KMS-11 (cell line): ENCODE results near the gene HSD17B14.

Experiments used
- H2AFZ ChIP-seq: fragments of 200-600 bp; sonication (generic); 2 replicates; pipeline ENCODE4 v1.6.1; 2016; ENCODE audit warnings: antibody characterized with exemption, mixed run types, low read depth
- H3K27ac ChIP-seq: fragments of 200-600 bp; sonication (generic); 2 replicates; pipeline ENCODE4 v1.6.1; 2016; ENCODE audit warnings: mild to moderate bottlenecking, mixed run types
- H3K27me3 ChIP-seq: fragments of 200-600 bp; sonication (generic); 2 replicates; pipeline ENCODE4 v1.6.1; 2017; ENCODE audit warnings: mild to moderate bottlenecking, low read depth, mixed run types, moderate library complexity; ENCODE audit not compliant: insufficient read depth
- H3K36me3 ChIP-seq: fragments of 200-600 bp; sonication (generic); 2 replicates; pipeline ENCODE4 v1.6.1; 2017; ENCODE audit warnings: mild to moderate bottlenecking, mixed run types; ENCODE audit not compliant: insufficient read depth
- H3K4me1 ChIP-seq: fragments of 200-600 bp; sonication (generic); 2 replicates; pipeline ENCODE4 v1.6.1; 2016; ENCODE audit warnings: mild to moderate bottlenecking, low read depth, mixed run types; ENCODE audit not compliant: poor library complexity, severe bottlenecking
- H3K4me2 ChIP-seq: fragments of 200-600 bp; sonication (generic); 2 replicates; pipeline ENCODE4 v1.7.0; 2016; ENCODE audit warnings: mild to moderate bottlenecking, mixed run types
- H3K4me3 ChIP-seq: fragments of 200-600 bp; sonication (generic); IDR thresholded peaks from 2 replicates; pipeline ENCODE4 v1.6.1; 2017; ENCODE audit warnings: low read depth, low read length, mixed read lengths; ENCODE audit not compliant: insufficient read depth
- H3K79me2 ChIP-seq: fragments of 200-600 bp; sonication (generic); 2 replicates; pipeline ENCODE4 v1.6.1; 2016; ENCODE audit warnings: low read depth, mixed run types; ENCODE audit not compliant: insufficient read depth
- H3K9ac ChIP-seq: fragments of 200-600 bp; sonication (generic); 2 replicates; pipeline ENCODE4 v1.6.1; 2016; ENCODE audit warnings: mild to moderate bottlenecking, mixed run types
- H4K20me1 ChIP-seq: fragments of 200-600 bp; sonication (generic); 2 replicates; pipeline ENCODE4 v1.6.1; 2016; ENCODE audit warnings: mild to moderate bottlenecking, mixed run types; ENCODE audit not compliant: insufficient read depth
- TF ChIP-seq, protein P1 (sequence below): fragments of 200-600 bp; sonication (generic); conservative IDR thresholded peaks from 2 replicates; pipeline ENCODE4 v1.6.1; 2017; ENCODE audit warnings: low read depth, mild to moderate bottlenecking, antibody characterized with exemption, low read length, moderate library complexity, mixed read lengths

The HSD17B14 gene

GRCh38 chr19:48826606-48827020, 9.7 kb downstream of the HSD17B14 start:
- Histone ChIP-seq H3K79me2 (no peaks in the 10 kb centered on the region), H3K9ac (no peak overlapping the region), H2AFZ (no peak overlapping the region), H3K4me1 (no peaks in the 10 kb centered on the region), H3K4me3 (no peak overlapping the region), H3K36me3 (no peaks in the 10 kb centered on the region), H3K27me3 (no peaks in the 10 kb centered on the region), H4K20me1 (no peaks in the 10 kb centered on the region), H3K27ac (no peak overlapping the region), H3K4me2 (no peak overlapping the region)
- TF ChIP-seq, protein P1, sequence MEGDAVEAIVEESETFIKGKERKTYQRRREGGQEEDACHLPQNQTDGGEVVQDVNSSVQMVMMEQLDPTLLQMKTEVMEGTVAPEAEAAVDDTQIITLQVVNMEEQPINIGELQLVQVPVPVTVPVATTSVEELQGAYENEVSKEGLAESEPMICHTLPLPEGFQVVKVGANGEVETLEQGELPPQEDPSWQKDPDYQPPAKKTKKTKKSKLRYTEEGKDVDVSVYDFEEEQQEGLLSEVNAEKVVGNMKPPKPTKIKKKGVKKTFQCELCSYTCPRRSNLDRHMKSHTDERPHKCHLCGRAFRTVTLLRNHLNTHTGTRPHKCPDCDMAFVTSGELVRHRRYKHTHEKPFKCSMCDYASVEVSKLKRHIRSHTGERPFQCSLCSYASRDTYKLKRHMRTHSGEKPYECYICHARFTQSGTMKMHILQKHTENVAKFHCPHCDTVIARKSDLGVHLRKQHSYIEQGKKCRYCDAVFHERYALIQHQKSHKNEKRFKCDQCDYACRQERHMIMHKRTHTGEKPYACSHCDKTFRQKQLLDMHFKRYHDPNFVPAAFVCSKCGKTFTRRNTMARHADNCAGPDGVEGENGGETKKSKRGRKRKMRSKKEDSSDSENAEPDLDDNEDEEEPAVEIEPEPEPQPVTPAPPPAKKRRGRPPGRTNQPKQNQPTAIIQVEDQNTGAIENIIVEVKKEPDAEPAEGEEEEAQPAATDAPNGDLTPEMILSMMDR: peak; percentile 36; the same call in 1 of the 2 replicates

- Histone ChIP-seq H3K27me3 (no peaks in the 10 kb centered on the region), H3K9ac (no peak overlapping the region), H3K4me1 (peaks cover 16% of the 10 kb centered on the region), H3K4me3 (no peak overlapping the region), H4K20me1 (no peaks in the 10 kb centered on the region), H2AFZ (no peak overlapping the region), H3K4me2 (no peak overlapping the region), H3K79me2 (no peaks in the 10 kb centered on the region), H3K36me3 (no peaks in the 10 kb centered on the region), H3K27ac (no peak overlapping the region)
- TF ChIP-seq, protein P1: no peak
Measured at GRCh38 chr19:48822514-48822913, 13.8 kb downstream of the HSD17B14 start.

DNA sequence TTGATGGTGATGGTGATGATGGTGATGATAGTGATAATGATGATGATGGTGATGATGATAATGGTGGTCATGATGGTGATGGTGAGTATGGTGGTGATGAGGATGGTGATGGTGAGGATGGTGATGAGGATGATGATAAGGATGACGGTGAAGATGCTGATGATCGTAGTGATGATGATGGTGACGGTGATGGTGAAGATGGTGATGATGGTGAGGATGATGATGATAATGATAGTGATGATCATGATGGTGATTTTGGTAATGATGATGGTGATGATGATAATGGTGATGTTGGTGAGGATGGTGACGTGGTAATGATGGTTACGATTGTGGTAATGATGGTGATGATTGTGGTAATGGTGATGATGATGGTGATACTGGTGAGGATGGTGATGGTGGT, 14.7 kb downstream of the HSD17B14 start:
- Histone ChIP-seq H2AFZ (no peak overlapping the region), H3K4me1 (peaks cover 25% of the 10 kb centered on the region), H3K27me3 (no peaks in the 10 kb centered on the region), H3K4me2 (no peak overlapping the region), H3K27ac (no peak overlapping the region), H3K79me2 (no peaks in the 10 kb centered on the region), H3K9ac (no peak overlapping the region), H4K20me1 (no peaks in the 10 kb centered on the region), H3K4me3 (no peak overlapping the region), H3K36me3 (no peaks in the 10 kb centered on the region)
- TF ChIP-seq, protein P1: no peak

DNA sequence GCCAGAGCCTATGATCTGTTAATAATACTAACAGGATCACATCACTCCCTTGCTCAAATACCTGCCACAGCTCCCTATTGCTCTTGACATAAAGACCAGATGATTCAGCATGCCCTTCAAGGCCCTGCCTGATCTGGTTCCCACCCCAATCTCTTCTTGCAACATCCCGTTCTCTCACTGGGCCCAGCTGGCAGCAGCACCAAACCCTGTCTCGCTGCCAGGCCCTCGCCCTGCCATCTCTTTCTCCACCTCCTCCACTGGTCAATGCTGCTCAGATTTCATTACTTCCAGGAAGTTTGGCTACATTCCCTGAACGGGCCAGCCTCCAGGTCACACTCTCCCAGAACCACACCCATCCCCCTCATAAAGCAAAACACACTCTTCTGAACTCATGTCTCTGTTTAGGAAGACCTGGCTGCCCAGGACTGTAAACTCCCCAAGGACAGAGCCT, 16.9 kb downstream of the HSD17B14 start:
- no peak overlapping the region for H3K4me3 ChIP-seq
- H4K20me1 ChIP-seq: no peaks in the 10 kb centered on the region
- H3K79me2 ChIP-seq: no peaks in the 10 kb centered on the region
- no peak overlapping the region for H2AFZ ChIP-seq
- H3K4me2 ChIP-seq: no peak overlapping the region
- TF ChIP-seq, protein P1: no peak
- H3K27me3 ChIP-seq: no peaks in the 10 kb centered on the region
- no peak overlapping the region for H3K9ac ChIP-seq
- H3K27ac ChIP-seq: no peak overlapping the region
- no peaks in the 10 kb centered on the region for H3K36me3 ChIP-seq
- H3K4me1 ChIP-seq: peaks cover 47% of the 10 kb centered on the region
